HepG2 (cell line): Measurements from ENCODE around the gene TTLL1. TPM values are rescaled to one million over a fixed set of nuclear protein-coding genes. Genes with fewer than 3 reads are reported as not detected.

Experiments used
- ATAC-seq: fragments of 200-7000 bp; cut with Tn5 transposase; 3 replicates; pipeline ENCODE4 v1.9.1; 2020; ENCODE audit warnings: mild to moderate bottlenecking, moderate library complexity
- BruUV-seq: library from RNA; stranded (reverse); fragments of 400-500 nt; replicated peaks from 2 replicates; lab custom pipeline; 2021; lab: Mats Ljungman, UMichigan
- CTCF ChIA-PET: fragments of 300-600 bp; formaldehyde crosslinking; extraction: SDS; loops from one replicate; lab custom pipeline; 2021; ENCODE audit warnings: low total read pairs, inconsistent platforms, low intra/inter-chr PET ratio; lab: Yijun Ruan, JAX
- POLR2A ChIA-PET: fragments of 350-600 bp; sonication (Branson Sonifier 250); formaldehyde crosslinking; loops from one replicate; lab custom pipeline; 2020; ENCODE audit warnings: antibody characterized with exemption, inconsistent platforms; lab: Yijun Ruan, JAX
- DNase-seq: peaks from one replicate; pipeline ENCODE4 v3.0.0-alpha.2; 2015; ENCODE audit warnings: low spot score
- FAIRE-seq: peaks from 3 replicates; lab custom pipeline; 2011; peaks lifted over from hg19 to GRCh38; lab: Jason Lieb, UNC
- H2AFZ ChIP-seq: one replicate; pipeline ENCODE4 v1.6.1; 2011; ENCODE audit warnings: low read length, inconsistent platforms
- H3K27ac ChIP-seq: fragments of 300-600 bp; 3 replicates; pipeline ENCODE4 v1.8.0; 2011; ENCODE audit warnings: mixed run types, mild to moderate bottlenecking, mixed read lengths, low read length, inconsistent platforms; ENCODE audit not compliant: insufficient read depth; ENCODE audit errors: extremely low read length
- H3K27me3 ChIP-seq, 2 experiments: fragments of 200-600 bp in 1 of 2; 2 replicates in 1 of 2; 3 replicates in 1 of 2; pipeline versions ENCODE4 v1.6.0 to v1.8.0; 2011; ENCODE audit warnings: low read length in 2 of 2, mild to moderate bottlenecking in 2 of 2, moderate library complexity in 2 of 2, inconsistent platforms in 1 of 2; ENCODE audit not compliant: insufficient read depth in 2 of 2, control insufficient read depth in 1 of 2
- H3K36me3 ChIP-seq, 2 experiments: fragments of 200-600 bp in 1 of 2; replicated peaks in 1 of 2; 2 replicates in 1 of 2; 3 replicates in 1 of 2; pipeline versions ENCODE4 v1.5.1 to v1.8.0; 2011; ENCODE audit warnings: low read length in 2 of 2, inconsistent platforms in 1 of 2; ENCODE audit not compliant: insufficient read depth in 2 of 2, control insufficient read depth in 1 of 2
- H3K4me1 ChIP-seq: 2 replicates; pipeline ENCODE4 v1.5.1; 2012; ENCODE audit warnings: low read length, inconsistent platforms; ENCODE audit not compliant: insufficient read depth
- H3K4me2 ChIP-seq: 2 replicates; pipeline ENCODE4 v1.6.0; 2011; ENCODE audit warnings: low read depth, low read length, inconsistent platforms
- H3K4me3 ChIP-seq, 3 experiments: fragments of 200-600 bp in 1 of 3; sonication (generic), shearing (Covaris generic) in 1 of 3; replicated peaks in 1 of 3; 2 replicates each; pipeline ENCODE4 v1.5.1; 2011 to 2016; ENCODE audit warnings: low read length in 3 of 3, inconsistent platforms in 2 of 3, low read depth in 2 of 3, mild to moderate bottlenecking in 2 of 3, control low read depth in 1 of 3, mixed read lengths in 1 of 3; ENCODE audit not compliant: insufficient read depth in 1 of 3
- H3K79me2 ChIP-seq: one replicate; pipeline ENCODE4 v1.6.1; 2011; ENCODE audit warnings: low read length, inconsistent platforms; ENCODE audit not compliant: insufficient read depth
- H3K9ac ChIP-seq: 2 replicates; pipeline ENCODE4 v1.6.0; 2011; ENCODE audit warnings: mild to moderate bottlenecking, low read depth, low read length, inconsistent platforms; ENCODE audit not compliant: insufficient read depth
- H3K9me3 ChIP-seq: 2 replicates; pipeline ENCODE4 v1.5.1; 2012; ENCODE audit warnings: mild to moderate bottlenecking, low read length
- H4K20me1 ChIP-seq: 2 replicates; pipeline ENCODE4 v1.6.0; 2011; ENCODE audit warnings: inconsistent platforms, mild to moderate bottlenecking, low read length, moderate library complexity; ENCODE audit not compliant: insufficient read depth
- CHD2 ChIP-seq: IDR thresholded peaks from 2 replicates; pipeline ENCODE4 v1.6.1; 2011; ENCODE audit warnings: low read depth, low read length, improper control_type of control experiment
- FOXP1 ChIP-seq, 2 experiments: fragments of 450-650 bp in 1 of 2; IDR thresholded peaks; 2 replicates each; pipeline ENCODE4 v1.6.1; 2017 to 2018; ENCODE audit warnings: antibody characterized with exemption in 1 of 2
- HCFC1 ChIP-seq: fragments of 150-350 bp; IDR thresholded peaks from 2 replicates; pipeline ENCODE4 v1.6.1; 2014; ENCODE audit warnings: low read depth, low read length
- IRX3 ChIP-seq: sonication (generic); formaldehyde crosslinking; IDR thresholded peaks from 2 replicates; pipeline ENCODE4 v1.8.1; 2023; ENCODE audit warnings: mild to moderate bottlenecking, low read depth, missing genetic modification reagents, borderline replicate concordance
- SAP130 ChIP-seq: IDR thresholded peaks from 2 replicates; pipeline ENCODE4 v1.6.1; 2016; ENCODE audit warnings: low read depth
- SMAD1 ChIP-seq: sonication (generic); formaldehyde crosslinking; IDR thresholded peaks from 2 replicates; pipeline ENCODE4 v1.4.0; 2020; ENCODE audit warnings: missing genetic modification reagents, low read depth, mild to moderate bottlenecking, borderline replicate concordance
- SP5 ChIP-seq: IDR thresholded peaks from 2 replicates; pipeline ENCODE4 v1.6.1; 2016; ENCODE audit warnings: low read depth, borderline replicate concordance
- SRSF4 ChIP-seq: fragments of 200-400 bp; formaldehyde crosslinking; IDR thresholded peaks from one replicate; pipeline ENCODE4 v1.6.1; 2018; ENCODE audit warnings: mild to moderate bottlenecking, low read depth, low read length, moderate library complexity; ENCODE audit not compliant: poor library complexity, severe bottlenecking
- STAT6 ChIP-seq: sonication (generic); formaldehyde crosslinking; IDR thresholded peaks from 2 replicates; pipeline ENCODE4 v1.4.0; 2020; ENCODE audit warnings: missing genetic modification reagents, mild to moderate bottlenecking, borderline replicate concordance
- TBX2 ChIP-seq: sonication (generic); formaldehyde crosslinking; IDR thresholded peaks from 2 replicates; pipeline ENCODE4 v1.5.0; 2020; ENCODE audit warnings: missing genetic modification reagents, mild to moderate bottlenecking, borderline replicate concordance
- TFAP4 ChIP-seq: sonication (generic); IDR thresholded peaks from 2 replicates; pipeline ENCODE4 v1.6.1; 2016; ENCODE audit warnings: low read depth, borderline replicate concordance
- ZBTB33 ChIP-seq: sonication (generic); formaldehyde crosslinking; IDR thresholded peaks from 2 replicates; pipeline ENCODE4 v1.4.0; 2020; ENCODE audit warnings: missing genetic modification reagents
- ZFP41 ChIP-seq: sonication (generic); formaldehyde crosslinking; IDR thresholded peaks from 2 replicates; pipeline ENCODE4 v1.4.0; 2020; ENCODE audit warnings: mild to moderate bottlenecking, missing genetic modification reagents, borderline replicate concordance
- ZNF10 ChIP-seq: sonication (generic); formaldehyde crosslinking; IDR thresholded peaks from 2 replicates; pipeline ENCODE4 v1.4.0; 2020; ENCODE audit warnings: mild to moderate bottlenecking, low read depth, missing genetic modification reagents, borderline replicate concordance
- ZNF337 ChIP-seq: sonication (generic); formaldehyde crosslinking; IDR thresholded peaks from 2 replicates; pipeline ENCODE4 v1.5.1; 2020; ENCODE audit warnings: missing genetic modification reagents, low read depth, mild to moderate bottlenecking, borderline replicate concordance
- ZNF614 ChIP-seq: IDR thresholded peaks from 2 replicates; pipeline ENCODE4 v1.6.1; 2018; ENCODE audit warnings: missing biosample characterization, missing genetic modification reagents, inconsistent platforms, borderline replicate concordance
- ZNF644 ChIP-seq: IDR thresholded peaks from 2 replicates; pipeline ENCODE4 v1.6.1; 2016; ENCODE audit warnings: low read depth
- ZNF660 ChIP-seq: sonication (generic); formaldehyde crosslinking; IDR thresholded peaks from 2 replicates; pipeline ENCODE4 v1.5.1; 2020; ENCODE audit warnings: mild to moderate bottlenecking, low read depth, missing genetic modification reagents, borderline replicate concordance
- ZNF776 ChIP-seq: sonication (generic); formaldehyde crosslinking; IDR thresholded peaks from 2 replicates; pipeline ENCODE4 v1.4.0; 2020; ENCODE audit warnings: mild to moderate bottlenecking, missing genetic modification reagents
- WGBS: methylation state at CpG from one replicate; pipeline ENCODE4 v1.1.6; 2017; ENCODE audit warnings: low lambda C conversion rate; 5-methylcytosine and 5-hydroxymethylcytosine counted together
- in situ Hi-C: cut with HindIII; loops from 2 replicates; pipeline ENCODE4 v1.10.0; 2017; ENCODE audit warnings: low pct_unique_long_range_greater_than_20kb; ENCODE audit not compliant: extremely low pct_ligation_motif_present
- intact Hi-C: fragments of 100-400 bp; cut with micrococcal nuclease; formaldehyde crosslinking; loops from one replicate; pipeline ENCODE4 v1.10.0; 2022; ENCODE audit not compliant: unreplicated experiment
- polyA plus RNA-seq, 8 experiments: library from polyadenylated mRNA; depleted of rRNA in 3 of 8; stranded (reverse) in 7 of 8; unstranded in 1 of 8; fragments of >200 nt; fragmentation: Illumina TruSeq in 4 of 8; extraction: Trizol in 4 of 8; gene quantifications; 2 replicates each; pipeline versions ENCODE4 v1.2.1 to v1.2.3, GENCODE V29; 2011 to 2016; ENCODE audit warnings: low read depth in 4 of 8, missing spikeins in 1 of 8, mixed read lengths in 1 of 8; ENCODE audit not compliant: insufficient read depth in 1 of 8
- total RNA-seq, 5 experiments: library from RNA; depleted of rRNA; stranded (reverse); fragments of >200 nt; fragmentation: Illumina TruSeq; extraction: Trizol; gene quantifications; 2 replicates each; pipeline ENCODE4 v1.2.3, GENCODE V29; 2016; ENCODE audit warnings: low read depth in 1 of 5

TTLL1 gene
- total and polyA plus RNA-seq, 2 of the 13 experiments (the other 11 are each of a cell fraction or from before 2014, with no cell fraction given): 1.6 to 5.3 TPM

- in situ Hi-C loops (no loop called here), intact Hi-C loops (no loop called here)
- WGBS: 40% methylated on average over 10 of the region's 13 CpGs
- CTCF ChIA-PET: no interaction called here
- Histone ChIP-seq H3K4me1 (peaks cover 61% of the 10 kb centered on the region), H3K36me3 (no peaks in the 10 kb centered on the region), H3K4me2 (peak overlapping the region; percentile 44), H3K9me3 (no peaks in the 10 kb centered on the region), H4K20me1 (no peaks in the 10 kb centered on the region), H2AFZ (no peak overlapping the region), H3K9ac (no peak overlapping the region), H3K4me3 (no peak overlapping the region), H3K79me2 (no peaks in the 10 kb centered on the region), H3K27me3 (peaks cover 5 to 35% of the 10 kb centered on the region in 2 experiments; a peak in 4 of 5 replicates), H3K27ac (no peak overlapping the region)
- BruUV-seq: no TSS peak
- no peak for FAIRE-seq
- peak; percentile 24 for DNase-seq
- no peak for ATAC-seq
- POLR2A ChIA-PET: no interaction called here
- TF ChIP-seq ZFP41 (CRISPR knock-in tag) (no peak), SMAD1 (no peak), CHD2 (no peak), HCFC1 (no peak), ZNF10 (CRISPR knock-in tag) (no peak), ZNF337 (CRISPR knock-in tag) (no peak), FOXP1 (IDR thresholded peaks at IDR 0.05) (no peak), FOXP1 (CRISPR knock-in tag; IDR thresholded peaks at IDR 0.05) (peak; percentile 35; the same call in 1 of the 2 replicates), ZBTB33 (CRISPR knock-in tag) (no peak), ZNF614 (CRISPR knock-in tag) (no peak), TBX2 (CRISPR knock-in tag) (peak; percentile 29; the same call in 1 of the 2 replicates), TFAP4 (peak; percentile 88), SP5 (CRISPR knock-in tag) (peak; percentile 88), ZNF660 (CRISPR knock-in tag) (no peak), SAP130 (peak; percentile 44; the same call in 1 of the 2 replicates), ZNF644 (CRISPR knock-in tag) (no peak), IRX3 (CRISPR knock-in tag) (no peak), SRSF4 (no peak), STAT6 (CRISPR knock-in tag) (no peak), ZNF776 (CRISPR knock-in tag) (no peak)
Measured at GRCh38 chr22:43113526-43114251, 24.5 kb upstream of the TTLL1 start.
